Adrenal gland (tissue), 12 donors: ENCODE measurements around the gene UBR1. TPM values are rescaled to one million over a fixed set of nuclear protein-coding genes. Genes with fewer than 3 reads are reported as not detected.
A peak's percentile ranks its signal among the peaks of the same experiment; 100 is the strongest.
"Not testable (repeated sequence)": the region's sequence is repeated elsewhere in the genome, so short reads cannot be mapped to it uniquely, and the experiment has no call there.

Experiments used
- DNase-seq, 7 donors: peaks; one replicate each; pipeline ENCODE4 v3.0.0-alpha.2; 2019 to 2020
- H3K27ac ChIP-seq, 5 donors: fragments of 200-600 bp; sonication (generic) in 4 of 5; 1 replicate in 3 of 5; 2 replicates in 2 of 5; pipeline versions ENCODE4 v1.5.1 to v1.8.0; 2016 to 2020; ENCODE audit warnings: mild to moderate bottlenecking in 1 of 5
- H3K27me3 ChIP-seq: fragments of 200-600 bp; 2 replicates; pipeline ENCODE4 v1.8.0; 2021
- H3K36me3 ChIP-seq, 2 donors: fragments of 200-600 bp; replicated peaks in 1 of 2; 1 replicate in 1 of 2; 2 replicates in 1 of 2; pipeline versions ENCODE4 v1.5.1 to v1.8.0; 2018 to 2022
- H3K4me1 ChIP-seq, 2 donors: fragments of 200-600 bp; replicated peaks in 1 of 2; 1 replicate in 1 of 2; 2 replicates in 1 of 2; pipeline versions ENCODE4 v1.5.1 to v1.8.0; 2018 to 2021
- H3K4me3 ChIP-seq, 4 donors: fragments of 200-600 bp; sonication (generic) in 3 of 4; one replicate each; pipeline ENCODE4 v1.5.1; 2016 to 2018
- H3K9me3 ChIP-seq, 3 donors: fragments of 200-600 bp; sonication (generic) in 1 of 3; replicated peaks in 1 of 3; 1 replicate in 2 of 3; 2 replicates in 1 of 3; pipeline versions ENCODE4 v1.5.1 to v1.8.0; 2016 to 2021
- CTCF ChIP-seq, 6 experiments: fragments of 450-650 bp in 4 of 6; fragments of 200-600 bp in 2 of 6; sonication (generic) in 1 of 6; IDR thresholded peaks; 1 replicate in 5 of 6; 2 replicates in 1 of 6; pipeline versions ENCODE4 v1.5.1 to v1.8.0; 2016 to 2021; ENCODE audit warnings: antibody characterized with exemption in 6 of 6, mild to moderate bottlenecking in 2 of 6, moderate library complexity in 1 of 6
- POLR2A ChIP-seq, 2 donors: fragments of 450-650 bp; IDR thresholded peaks; one replicate each; pipeline ENCODE4 v1.6.1; 2017; ENCODE audit warnings: antibody characterized with exemption in 2 of 2, mild to moderate bottlenecking in 2 of 2, moderate library complexity in 1 of 2
- WGBS, 4 donors: extraction: QIAGEN DNeasy Blood & Tissue Kit in 2 of 4; methylation state at CpG; one replicate each; pipeline versions ENCODE4 v1.1.5 to v1.1.7; 2013 to 2017; 5-methylcytosine and 5-hydroxymethylcytosine counted together
- intact Hi-C, 2 donors: fragments of 100-400 bp; cut with DNase I; formaldehyde crosslinking; loops; one replicate each; pipeline versions ENCODE4 v1.14.1 to v1.15.0; 2022 to 2023
- polyA plus RNA-seq, 3 donors: library from polyadenylated mRNA; stranded (reverse); fragments of 200-250 nt in 2 of 3; fragments of 350-450 nt in 1 of 3; fragmentation: Illumina TruSeq in 1 of 3; extraction: RNeasy Lipid Tissue Mini Kit (QIAGEN cat#74804) in 1 of 3; gene quantifications; one replicate each; pipeline ENCODE4 v1.2.3, GENCODE V29; 2013 to 2014
- total RNA-seq, 9 donors: library from RNA; depleted of rRNA in 4 of 9; stranded (reverse); fragments of >200 nt in 4 of 9; fragments of 120-200 nt in 1 of 9; fragmentation: NEBNext Ultra II Directional in 1 of 9; extraction: Animal tissue kit (Norgen Biotek cat#: 25700) in 1 of 9; gene quantifications; one replicate each; pipeline versions ENCODE4 v1.1.0 to v1.2.4, GENCODE V29; 2013 to 2023
- donor health status: healthy with polysubstance abuse.
- donor health status: Bipolar disorder and iron deficiency.
- donor health status: DM: yes; HTN: yes; CAD: no.
- donor health status: DM: no; HTN: no; CAD: no.
- donor health status: DM: no; HTN: no; CAD: no.
- donor health status: DM: yes; HTN: yes; CAD: no.

Gene UBR1
- total and polyA plus RNA-seq, 12 donors = 3.9 to 37.9 (median 21.6) TPM

GRCh38 chr15:42914728-42915497, 190.9 kb downstream of the UBR1 start:
- Histone ChIP-seq H3K9me3 (no peaks in the 10 kb centered on the region), H3K4me1 (peaks cover 8 to 34% of the 10 kb centered on the region in 2 donors), H3K36me3 (no peaks in the 10 kb centered on the region), H3K27ac (peak overlapping the region in 1 of 5 donors; percentile 13), H3K27me3 (no peaks in the 10 kb centered on the region), H3K4me3 (no peak overlapping the region)
- TF ChIP-seq CTCF (IDR thresholded peaks at IDR 0.05) (no peak), POLR2A (IDR thresholded peaks at IDR 0.05) (no peak)
- intact Hi-C loops = no loop called here
- 62 to 80% (median 67%) methylated on average over 5 of the region's 5 CpGs for WGBS, 4 donors
- no peak for DNase-seq

GRCh38 chr15:42911058-42911592, 194.7 kb downstream of the UBR1 start:
- H3K4me1 ChIP-seq = peaks cover 0 to 12% of the 10 kb centered on the region in 2 donors
- H3K4me3 ChIP-seq = no peak overlapping the region
- no peaks in the 10 kb centered on the region for H3K27me3 ChIP-seq
- WGBS, 4 donors = 51 to 77% (median 62%) methylated on average over 5 of the region's 5 CpGs
- intact Hi-C loops = no loop called here
- H3K9me3 ChIP-seq = no peaks in the 10 kb centered on the region
- H3K27ac ChIP-seq = peak overlapping the region in 1 of 5 donors; percentile 11
- DNase-seq = no peak
- no peaks in the 10 kb centered on the region for H3K36me3 ChIP-seq
- no peak for TF ChIP-seq CTCF (IDR thresholded peaks at IDR 0.05)
- no peak for TF ChIP-seq POLR2A (IDR thresholded peaks at IDR 0.05)

- no peak overlapping the region for H3K27ac ChIP-seq
- no peak overlapping the region for H3K4me3 ChIP-seq
- intact Hi-C loops = no loop called here
- no peaks in the 10 kb centered on the region for H3K9me3 ChIP-seq
- peaks cover 3% of the 10 kb centered on the region in 2 donors for H3K4me1 ChIP-seq
- no peaks in the 10 kb centered on the region for H3K36me3 ChIP-seq
- H3K27me3 ChIP-seq = no peaks in the 10 kb centered on the region
- WGBS, 4 donors = 61 to 87% (median 76%) methylated on average over 2 of the region's 2 CpGs
- TF ChIP-seq CTCF (IDR thresholded peaks at IDR 0.05) (no peak), POLR2A (IDR thresholded peaks at IDR 0.05) (no peak)
- no peak for DNase-seq
Observed at GRCh38 chr15:42908538-42908937, 197.3 kb downstream of the UBR1 start.

- Histone ChIP-seq H3K27ac (peak overlapping the region in 1 of 5 donors; percentile 41), H3K36me3 (no peaks in the 10 kb centered on the region), H3K9me3 (no peaks in the 10 kb centered on the region), H3K27me3 (no peaks in the 10 kb centered on the region), H3K4me3 (no peak overlapping the region), H3K4me1 (peaks cover 4 to 8% of the 10 kb centered on the region in 2 donors)
- no peak for TF ChIP-seq CTCF (IDR thresholded peaks at IDR 0.05)
- TF ChIP-seq POLR2A (IDR thresholded peaks at IDR 0.05) = no peak
- DNase-seq = no peak
- WGBS, 4 donors = 69 to 80% (median 78%) methylated on average over 5 of the region's 5 CpGs
- intact Hi-C loops = no loop called here
Observed at GRCh38 chr15:42903388-42904324, 202.2 kb downstream of the UBR1 start.

GRCh38 chr15:42893911-42894310, 211.9 kb downstream of the UBR1 start:
- H3K4me1 ChIP-seq, DNase-seq, H3K9me3 ChIP-seq, H3K27ac ChIP-seq, H3K36me3 ChIP-seq, intact Hi-C loops, H3K27me3 ChIP-seq, H3K4me3 ChIP-seq: not testable (repeated sequence)
- WGBS, 4 donors = 89 to 100% (median 98%) methylated on average over 1 of the region's 1 CpG
